AG09319 (cell line): ENCODE data around the gene PAX7.
"Not testable (repeated sequence)": the region's sequence is repeated elsewhere in the genome, so short reads cannot be mapped to it uniquely, and the experiment has no call there.

Experiments used
- DNase-seq: peaks from one replicate; pipeline ENCODE4 v3.0.0-alpha.2; 2010; ENCODE audit warnings: low read depth; ENCODE audit errors: extremely low read depth
- CTCF ChIP-seq: IDR thresholded peaks from 2 replicates; pipeline ENCODE4 v1.5.1; 2011; ENCODE audit warnings: low read depth, mild to moderate bottlenecking, inconsistent platforms, low read length, moderate library complexity

The PAX7 gene

DNA sequence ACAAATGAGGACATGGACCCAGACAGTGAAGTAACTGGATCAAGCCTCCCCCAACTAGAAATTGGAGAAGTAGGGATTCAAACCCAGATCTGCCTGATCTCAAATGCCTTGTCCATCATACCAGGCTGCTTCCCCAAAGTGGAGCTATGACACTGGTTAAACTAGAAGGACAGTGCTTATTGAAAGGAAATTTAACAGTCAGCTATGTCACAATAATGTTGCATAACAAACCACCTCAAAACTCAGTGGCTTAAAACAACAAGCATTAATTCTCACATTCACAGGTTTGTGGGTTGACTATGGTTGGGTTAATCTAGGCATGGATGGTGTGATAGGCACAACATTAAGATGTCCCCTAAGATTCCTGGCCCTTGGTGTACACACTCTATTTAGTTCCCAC, 121.8 kb downstream of the PAX7 start:
- no peak for TF ChIP-seq CTCF
- no peak for DNase-seq

GRCh38 chr1:18760156-18760555, 129.5 kb downstream of the PAX7 start:
- TF ChIP-seq CTCF = no peak
- DNase-seq = no peak

GRCh38 chr1:18761948-18762840, 131.5 kb downstream of the PAX7 start:
- no peak for DNase-seq
- TF ChIP-seq CTCF = no peak

- DNase-seq = no peak
- no peak for TF ChIP-seq CTCF
These were observed 133.7 kb downstream of the PAX7 start for GRCh38 chr1:18764362-18764761.

DNA sequence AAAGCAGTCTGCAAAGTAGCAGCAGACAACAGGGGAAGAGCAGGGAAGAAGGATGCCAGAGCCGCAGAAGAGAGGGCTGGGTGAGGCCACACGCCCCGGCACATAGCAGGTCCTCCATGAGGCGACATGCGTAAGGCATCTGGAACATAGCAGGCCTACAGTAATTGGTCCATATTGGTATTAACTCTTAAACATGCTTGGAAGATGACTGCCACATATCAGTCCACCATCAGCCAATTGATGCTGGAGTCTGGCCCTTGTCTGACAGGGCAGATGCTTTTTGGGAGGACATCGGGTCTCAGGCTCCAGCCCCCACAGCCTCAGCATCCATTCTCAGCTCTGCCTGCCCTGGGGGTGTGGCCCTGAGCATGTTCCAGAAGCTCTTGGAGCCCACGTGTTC, 135.1 kb downstream of the PAX7 start:
- no peak for TF ChIP-seq CTCF
- DNase-seq = no peak

DNA sequence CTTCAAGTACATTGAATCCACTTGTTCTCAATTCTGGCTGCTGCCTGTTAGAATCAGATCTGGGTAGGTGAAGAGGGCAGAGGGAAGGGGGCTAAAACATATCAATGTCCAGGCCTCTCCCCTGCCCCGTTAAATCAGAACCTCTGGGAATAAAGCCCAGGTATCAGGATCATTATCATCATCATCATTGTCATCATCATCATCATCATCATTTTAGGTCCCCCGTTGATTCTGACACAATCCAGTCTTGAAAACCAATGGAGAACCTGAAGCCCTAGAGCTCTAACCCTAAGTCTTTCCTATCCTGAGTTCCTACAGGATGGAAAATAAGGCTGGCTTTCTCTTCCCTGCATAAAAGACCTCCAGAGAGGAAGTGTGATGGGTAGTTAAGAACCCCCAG, 135.7 kb downstream of the PAX7 start:
- no peak for TF ChIP-seq CTCF
- no peak for DNase-seq

- not testable (repeated sequence) for DNase-seq
These were observed 136.9 kb downstream of the PAX7 start for GRCh38 chr1:18767576-18767975.

GRCh38 chr1:18768086-18768485, 137.4 kb downstream of the PAX7 start:
- no peak for TF ChIP-seq CTCF
- no peak for DNase-seq
